ENCODE measurements around the gene SOWAHB.

The SOWAHB gene

DNA sequence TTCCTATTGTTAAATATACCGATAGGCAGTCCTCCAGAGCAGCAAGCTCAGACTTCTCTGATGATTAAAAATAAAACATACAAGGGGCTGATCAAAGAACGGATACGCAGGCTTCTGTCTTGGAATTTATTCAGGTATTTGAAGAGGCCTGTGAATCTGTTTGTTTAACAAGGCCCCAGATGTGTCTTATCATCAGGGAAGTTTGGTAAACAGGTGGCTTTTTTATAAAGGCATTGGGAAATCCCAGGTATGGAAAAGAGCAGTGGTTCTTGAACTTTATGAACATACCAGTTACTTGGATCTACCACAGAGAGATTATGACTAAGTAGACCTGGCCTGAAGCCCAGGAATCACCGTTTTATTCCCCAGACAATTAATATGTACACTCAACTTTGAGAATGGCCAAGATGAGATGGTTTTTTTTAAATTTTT is 47.9 kb downstream of the SOWAHB start:
- DNase-seq (ENCODE audit: low read depth): no peak
